Limb (tissue), 2 donors: Measurements from ENCODE around the gene RPGRIP1.
"Not testable (repeated sequence)": the region's sequence is repeated elsewhere in the genome, so short reads cannot be mapped to it uniquely, and the experiment has no call there.

Experiments used
- DNase-seq, 2 donors: peaks; one replicate each; pipeline ENCODE4 v3.0.0-alpha.2; 2016; ENCODE audit errors: extremely low spot score in 2 of 2

Gene RPGRIP1

DNA sequence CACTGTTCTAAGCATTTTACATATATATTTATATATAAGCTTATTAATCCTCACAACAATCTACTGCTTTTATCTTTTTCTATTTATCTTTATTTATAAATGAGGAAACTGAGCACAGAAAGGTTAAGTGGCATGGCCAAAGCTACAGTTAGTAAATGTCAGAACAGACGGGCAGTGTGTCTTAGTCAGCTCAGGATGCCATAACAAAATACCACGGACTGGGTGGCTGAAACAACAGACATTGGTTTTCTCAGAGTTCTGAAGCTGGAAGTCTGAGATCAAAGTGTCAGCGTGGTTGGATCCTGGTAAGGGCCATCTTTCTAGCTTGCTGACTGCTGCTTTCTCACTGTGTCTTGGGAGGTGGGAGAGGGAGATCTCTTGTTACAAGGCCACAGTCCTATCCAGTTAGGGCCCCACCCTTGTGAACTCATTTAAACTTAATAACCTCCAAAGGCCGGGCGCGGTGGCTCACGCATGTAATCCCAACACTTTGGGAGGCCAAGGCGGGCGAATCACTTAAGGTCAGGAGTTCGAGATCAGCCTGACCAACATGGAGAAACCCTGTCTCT is 19.8 kb downstream of the RPGRIP1 start:
- DNase-seq, result no peak

DNA sequence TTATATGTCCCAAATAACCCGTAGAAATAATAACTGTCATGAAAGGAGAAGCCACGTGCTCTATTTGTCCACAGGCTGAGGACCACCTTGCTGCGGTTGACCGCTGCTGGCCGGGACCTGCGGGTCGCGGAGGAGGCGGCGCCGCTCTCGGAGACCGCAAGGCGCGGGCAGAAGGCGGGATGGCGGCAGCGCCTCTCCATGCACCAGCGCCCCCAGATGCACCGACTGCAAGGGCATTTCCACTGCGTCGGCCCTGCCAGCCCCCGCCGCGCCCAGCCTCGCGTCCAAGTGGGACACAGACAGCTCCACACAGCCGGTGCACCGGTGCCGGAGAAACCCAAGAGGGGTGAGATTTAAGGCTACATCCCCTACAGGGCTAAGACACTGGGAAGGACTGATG is 21.0 kb downstream of the RPGRIP1 start:
- DNase-seq, result peak in 1 of 2 donors; percentile 51

DNA sequence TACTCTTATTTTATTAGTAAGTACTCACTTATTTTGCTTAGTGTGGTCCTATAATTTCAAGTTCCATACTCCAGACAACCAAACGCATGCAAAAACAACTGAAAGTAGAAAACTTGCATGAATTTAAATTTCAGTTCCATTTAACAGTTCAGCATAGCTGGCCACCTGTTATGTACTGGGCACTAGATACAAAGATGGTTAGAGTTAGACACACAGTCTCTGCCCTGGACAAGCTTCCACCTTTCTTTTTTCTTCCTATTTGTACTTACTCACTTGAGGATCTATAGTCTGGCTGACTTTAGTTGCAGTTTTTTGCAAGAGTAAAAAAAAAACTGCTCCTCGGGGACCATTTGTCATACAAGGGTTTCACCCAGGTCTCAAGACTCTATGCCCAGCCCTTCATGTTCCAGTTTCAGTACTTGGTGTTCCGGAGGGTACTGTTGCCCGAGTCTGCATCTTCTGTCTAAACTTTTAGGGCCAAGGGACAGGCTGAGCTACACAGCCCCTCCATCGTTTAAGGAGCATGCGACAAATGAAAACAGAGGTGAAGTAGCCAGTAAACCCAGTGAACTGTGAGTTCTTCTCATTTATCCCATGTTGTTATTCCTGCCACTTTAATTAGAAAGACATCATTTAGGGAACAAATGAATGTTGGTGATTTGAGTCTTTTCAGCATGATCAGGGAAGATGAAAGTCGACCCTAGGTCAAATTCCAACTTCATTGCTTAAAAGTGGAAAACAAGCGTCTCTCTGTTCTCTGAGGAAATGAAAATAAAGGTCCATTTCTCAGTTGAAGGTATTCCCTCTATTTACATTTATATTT is 22.3 kb downstream of the RPGRIP1 start:
- DNase-seq, result no peak

DNA sequence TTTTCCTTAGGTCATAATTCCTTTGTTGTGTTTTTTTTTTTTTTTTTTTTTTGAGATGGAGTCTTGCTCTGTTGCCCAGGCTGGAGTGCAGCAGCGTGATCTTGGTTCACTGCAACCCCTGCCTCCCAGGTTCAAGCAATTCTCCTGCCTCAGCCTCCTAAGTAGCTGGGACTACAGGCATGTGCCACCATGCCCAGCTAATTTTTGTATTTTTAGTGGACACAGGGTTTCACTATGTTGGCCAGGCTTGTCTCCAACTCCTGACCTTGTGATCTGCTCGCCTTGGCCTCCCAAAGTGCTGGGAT is 22.9 kb downstream of the RPGRIP1 start:
- not testable (repeated sequence) for DNase-seq

DNA sequence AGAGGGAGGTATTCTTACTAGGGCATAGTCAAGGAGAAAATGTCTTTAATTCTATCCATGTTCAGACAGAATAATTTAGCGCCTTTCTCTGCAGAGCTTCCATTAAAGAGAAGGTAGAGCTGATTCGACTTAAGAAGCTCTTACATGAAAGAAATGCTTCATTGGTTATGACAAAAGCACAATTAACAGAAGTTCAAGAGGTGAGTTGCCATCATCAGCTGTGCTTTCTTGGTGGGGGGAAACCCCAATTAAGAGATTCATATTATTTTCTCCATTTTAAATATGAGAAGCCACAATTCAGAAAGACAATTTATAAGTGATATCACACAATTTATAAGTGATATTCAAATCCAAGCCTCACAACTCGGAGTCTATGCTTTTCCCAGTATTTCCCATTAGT is 27.8 kb downstream of the RPGRIP1 start:
- DNase-seq, result no peak

DNA sequence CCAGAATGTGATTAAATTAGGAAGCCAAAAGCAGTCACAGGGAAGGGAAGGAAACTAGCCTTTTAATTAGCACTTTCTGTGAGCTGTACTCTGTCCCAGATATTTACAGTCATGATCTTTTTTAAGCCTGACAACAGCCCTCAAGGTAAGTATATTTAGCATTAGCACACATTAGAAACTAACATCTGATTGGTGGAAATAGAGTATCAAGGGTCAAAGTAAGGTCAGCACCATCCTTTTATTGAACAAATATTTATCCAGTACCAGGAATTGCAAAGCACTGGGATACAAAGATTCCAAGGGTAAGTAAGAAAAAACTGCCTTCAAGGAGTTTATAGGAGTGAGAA is 28.2 kb downstream of the RPGRIP1 start:
- no peak for DNase-seq

DNA sequence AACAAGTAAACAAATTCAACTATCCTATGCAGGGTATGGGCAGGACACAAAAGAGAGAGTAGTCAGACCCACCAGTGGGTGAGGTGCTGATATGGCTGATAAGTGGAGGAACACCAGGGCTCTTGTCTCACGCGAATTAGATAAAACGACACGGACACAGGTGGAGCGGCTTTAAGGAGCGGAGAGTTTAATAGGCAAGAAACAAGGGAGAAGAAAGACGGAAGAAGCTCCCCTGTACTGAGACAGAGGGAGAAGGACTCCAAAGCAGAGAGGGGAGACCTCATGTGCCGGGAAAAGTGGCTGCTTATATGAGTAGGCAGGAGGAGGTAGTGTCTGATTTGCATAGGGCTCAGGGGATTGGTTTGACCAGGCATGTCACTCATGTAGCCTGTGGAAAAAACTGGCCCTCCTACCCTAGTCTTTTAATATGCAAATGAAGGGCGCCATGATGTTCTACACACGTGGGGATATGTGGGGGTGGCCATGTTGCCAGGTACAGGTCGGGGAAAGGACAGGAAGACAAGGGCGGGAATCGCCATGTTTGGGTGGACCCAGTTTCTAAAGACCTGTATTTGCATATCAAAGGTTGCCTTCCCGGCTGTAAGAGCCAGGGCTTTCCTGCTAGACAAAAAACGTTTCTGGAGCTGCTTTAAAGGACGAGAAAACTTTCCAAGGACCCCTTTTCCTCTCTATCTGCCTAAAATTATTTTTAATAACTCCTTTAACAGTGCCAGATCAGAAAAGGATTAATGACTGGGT is 28.8 kb downstream of the RPGRIP1 start:
- peak; percentile 46 to 58 for DNase-seq

DNA sequence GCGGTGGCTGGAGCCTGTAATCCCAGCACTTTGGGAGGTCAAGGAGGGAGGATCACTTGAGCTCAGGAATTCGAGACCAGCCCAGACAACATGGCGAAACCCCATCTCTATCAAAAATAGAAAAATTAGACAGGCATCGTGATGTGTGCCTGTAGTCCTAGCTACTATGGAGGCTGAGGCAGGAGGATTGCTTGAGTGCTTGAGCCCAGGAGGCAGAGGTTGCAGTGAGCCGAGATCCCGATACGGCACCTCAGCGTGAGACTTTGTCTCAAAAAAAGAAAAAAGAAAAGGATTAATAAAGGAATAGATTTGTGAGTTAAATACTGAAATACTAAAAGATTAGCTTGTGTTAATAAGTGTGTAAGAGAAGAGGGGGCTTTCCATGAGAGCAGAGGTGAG is 29.4 kb downstream of the RPGRIP1 start:
- no peak for DNase-seq

DNA sequence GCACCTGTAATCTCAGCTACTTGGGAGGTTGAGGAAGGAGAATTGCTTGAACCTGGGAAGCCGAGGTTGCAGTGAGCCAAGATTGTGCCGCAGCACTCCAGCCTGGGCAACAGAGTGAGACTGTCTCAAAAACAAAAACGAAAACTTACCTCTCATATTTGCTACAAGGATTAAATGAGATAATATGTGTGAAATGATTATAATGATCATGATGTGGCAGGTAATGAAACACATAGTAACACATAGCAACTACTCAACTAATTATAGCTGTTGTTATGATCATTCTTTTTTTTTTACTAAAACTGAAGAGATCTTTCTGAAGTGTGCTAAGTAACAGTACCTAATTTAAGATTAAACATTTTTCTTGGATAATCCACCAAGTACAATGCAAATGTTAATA is 30.1 kb downstream of the RPGRIP1 start:
- DNase-seq, result no peak

DNA sequence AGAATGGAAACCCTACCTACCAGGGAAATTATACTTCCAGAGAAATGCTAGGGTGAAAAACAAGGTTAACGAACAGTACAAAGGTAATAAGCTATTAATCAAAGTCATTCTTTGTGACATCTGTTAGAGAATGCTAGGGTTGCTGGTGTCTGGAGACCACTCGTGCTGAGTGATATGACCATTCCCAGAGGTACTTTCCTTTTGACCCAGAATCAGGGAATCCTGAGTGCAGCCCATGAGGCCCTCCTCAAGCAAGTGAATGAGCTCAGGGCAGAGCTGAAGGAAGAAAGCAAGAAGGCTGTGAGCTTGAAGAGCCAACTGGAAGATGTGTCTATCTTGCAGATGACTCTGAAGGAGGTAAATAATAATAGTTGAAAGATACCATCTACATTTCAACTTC is 31.7 kb downstream of the RPGRIP1 start:
- DNase-seq, result no peak

DNA sequence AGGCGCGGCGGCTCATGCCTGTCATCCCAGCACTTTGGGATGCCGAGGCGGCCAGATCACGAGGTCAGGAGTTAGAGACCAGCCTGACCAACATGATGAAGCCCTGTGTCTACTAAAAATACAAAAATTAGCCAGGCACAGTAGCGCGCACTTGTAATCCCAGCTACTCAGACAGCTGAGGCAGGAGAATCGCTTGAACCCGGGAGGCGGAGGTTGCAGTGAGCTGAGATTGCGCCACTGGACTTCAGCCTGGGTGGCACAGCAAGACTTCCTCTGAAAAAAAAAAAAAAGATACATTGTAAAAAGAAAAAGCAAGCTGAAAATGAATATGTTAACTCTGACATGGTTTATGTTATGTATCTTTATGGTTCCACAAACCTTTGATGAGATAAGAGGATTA is 33.6 kb downstream of the RPGRIP1 start:
- no peak for DNase-seq

DNA sequence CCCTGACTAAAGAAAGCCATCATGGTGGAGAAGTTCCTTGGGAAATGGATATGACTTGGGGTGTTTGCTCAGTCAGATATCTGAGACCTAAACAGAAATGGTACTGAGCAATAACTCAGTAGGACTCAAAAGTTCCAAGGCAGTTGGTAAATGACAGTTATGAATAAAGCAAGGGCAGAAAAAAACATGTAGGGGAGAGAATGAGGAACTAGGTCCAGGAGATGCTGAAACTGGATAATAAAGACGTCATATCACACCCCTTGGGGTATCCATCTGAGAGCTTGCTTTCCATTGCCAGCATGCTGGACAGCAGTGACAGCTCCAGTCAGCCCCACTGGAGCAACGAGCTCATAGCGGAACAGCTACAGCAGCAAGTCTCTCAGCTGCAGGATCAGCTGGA is 37.5 kb downstream of the RPGRIP1 start:
- no peak for DNase-seq

DNA sequence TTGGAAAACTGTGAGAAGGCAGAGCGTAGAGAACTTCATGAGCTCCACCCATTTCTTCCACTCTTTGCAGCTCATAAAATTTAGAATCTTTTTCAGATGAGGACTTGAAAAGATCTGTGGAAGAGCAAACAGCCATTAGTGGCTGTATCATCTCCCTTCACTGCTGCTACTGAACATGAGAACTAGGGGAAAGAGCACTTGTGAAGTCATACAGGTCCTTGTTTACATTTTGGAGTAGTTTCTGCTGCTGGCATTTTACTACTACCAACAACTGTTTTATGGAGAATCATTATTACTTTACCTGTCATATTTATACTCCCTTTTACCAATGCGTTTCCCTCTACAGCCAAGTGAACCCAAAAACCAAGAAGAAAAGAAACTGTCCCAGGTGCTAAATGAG is 41.0 kb downstream of the RPGRIP1 start:
- DNase-seq, result no peak

DNA sequence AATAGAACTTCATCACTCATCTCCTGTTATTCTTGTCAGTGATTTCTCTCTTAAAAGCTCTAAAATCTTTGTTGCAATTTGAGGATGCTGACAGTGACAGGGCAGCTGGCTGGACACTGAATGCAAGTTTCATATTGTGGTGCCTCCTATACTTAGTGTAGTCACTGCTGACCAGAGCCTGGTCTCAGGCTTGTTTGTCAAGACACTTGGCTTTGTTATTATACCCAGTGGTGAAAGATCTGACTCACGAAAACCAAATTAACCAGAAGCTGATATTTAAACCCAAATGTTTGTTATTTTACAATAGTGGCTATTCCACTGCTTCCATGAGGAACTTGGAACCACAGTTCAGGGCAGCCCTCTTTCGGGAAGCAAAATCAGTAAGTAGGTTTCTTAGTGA is 42.8 kb downstream of the RPGRIP1 start:
- DNase-seq, result no peak

DNA sequence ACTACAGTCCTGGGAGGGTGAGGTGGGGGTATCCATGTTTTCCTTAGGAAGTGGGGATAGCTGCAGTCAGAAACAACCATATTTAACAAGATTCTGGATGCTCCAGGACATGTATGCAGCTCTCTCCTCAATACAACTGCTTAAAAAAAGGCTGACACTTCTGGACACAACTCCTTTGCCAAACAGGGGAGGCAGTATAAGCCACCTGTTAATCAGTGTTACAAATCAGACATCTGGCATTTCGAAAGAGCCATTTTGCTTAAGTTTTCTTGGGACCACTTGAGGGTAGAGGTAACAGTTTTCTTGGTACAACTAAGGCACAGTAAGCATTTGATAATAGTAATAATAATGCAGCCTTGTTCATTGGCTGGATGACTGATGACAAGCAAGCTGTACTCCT is 47.1 kb downstream of the RPGRIP1 start:
- DNase-seq, result no peak
